GM12878 (cell line): Measurements from ENCODE around the gene FAM124B. TPM values are rescaled to one million over a fixed set of nuclear protein-coding genes. Genes with fewer than 3 reads are reported as not detected.

ENCODE experiments used
- ATAC-seq: fragments of 200-7000 bp; cut with Tn5 transposase; 3 replicates; pipeline ENCODE4 v1.9.1; 2020; ENCODE audit warnings: mild to moderate bottlenecking, moderate library complexity
- BruUV-seq: library from RNA; stranded (reverse); fragments of 400-500 nt; replicated peaks from 2 replicates; lab custom pipeline; 2021; lab: Mats Ljungman, UMichigan
- CTCF ChIA-PET: fragments of 300-600 bp; sonication (Branson Sonifier 250); formaldehyde crosslinking; extraction: SDS; loops from one replicate; lab custom pipeline; 2021; ENCODE audit warnings: inconsistent platforms; lab: Yijun Ruan, JAX
- POLR2A ChIA-PET: fragments of 350-600 bp; formaldehyde crosslinking; extraction: SDS; loops from one replicate; lab custom pipeline; 2021; ENCODE audit warnings: inconsistent platforms; lab: Charles Lee
- RAD21 ChIA-PET: fragments of 300-600 bp; sonication (Branson Sonifier 250); formaldehyde crosslinking; loops from one replicate; lab custom pipeline; 2023; ENCODE audit warnings: antibody characterized with exemption; ENCODE audit not compliant: unreplicated experiment; lab: Charles Lee
- SMC1A ChIA-PET: fragments of 300-600 bp; sonication (Branson Sonifier 250); formaldehyde crosslinking; loops from one replicate; lab custom pipeline; 2023; ENCODE audit not compliant: unreplicated experiment, uncharacterized antibody; lab: Charles Lee
- DNase-seq: peaks from one replicate; pipeline ENCODE4 v3.0.0-alpha.2; 2011; ENCODE audit warnings: low read depth, low spot score
- FAIRE-seq: peaks from 3 replicates; lab custom pipeline; 2011; peaks lifted over from hg19 to GRCh38; lab: Jason Lieb, UNC
- H2AFZ ChIP-seq: 2 replicates; pipeline ENCODE4 v1.6.0; 2011; ENCODE audit warnings: low read depth, low read length, control low read depth; ENCODE audit not compliant: control insufficient read depth
- H3K27ac ChIP-seq: 2 replicates; pipeline ENCODE4 v1.5.1; 2011; ENCODE audit warnings: control low read depth; ENCODE audit not compliant: control insufficient read depth, insufficient read depth
- H3K27me3 ChIP-seq, 2 experiments: replicated peaks in 1 of 2; 2 replicates each; pipeline versions ENCODE4 v1.6.0 to v1.6.1; 2011; ENCODE audit warnings: low read length in 1 of 2; ENCODE audit not compliant: control insufficient read depth in 2 of 2, insufficient read depth in 2 of 2
- H3K36me3 ChIP-seq, 2 experiments: 2 replicates each; pipeline ENCODE4 v1.5.1; 2011; ENCODE audit warnings: low read length in 1 of 2; ENCODE audit not compliant: control insufficient read depth in 2 of 2, insufficient read depth in 2 of 2
- H3K4me1 ChIP-seq: 2 replicates; pipeline ENCODE4 v1.6.1; 2011; ENCODE audit warnings: mild to moderate bottlenecking, low read length, moderate library complexity, mixed read lengths; ENCODE audit not compliant: control insufficient read depth, insufficient read depth
- H3K4me2 ChIP-seq: 2 replicates; pipeline ENCODE4 v1.6.0; 2011; ENCODE audit warnings: control low read depth; ENCODE audit not compliant: control insufficient read depth, insufficient read depth
- H3K4me3 ChIP-seq: fragments of 200-600 bp; sonication (generic); 2 replicates; pipeline ENCODE4 v1.5.1; 2016
- H3K79me2 ChIP-seq: 2 replicates; pipeline ENCODE4 v1.6.0; 2011; ENCODE audit warnings: low read length; ENCODE audit not compliant: control insufficient read depth, insufficient read depth
- H3K9ac ChIP-seq: 2 replicates; pipeline ENCODE4 v1.8.0; 2011; ENCODE audit warnings: low read length, control low read depth, mixed read lengths; ENCODE audit not compliant: control insufficient read depth, insufficient read depth
- H3K9me3 ChIP-seq: replicated peaks from 3 replicates; pipeline ENCODE4 v1.5.1; 2011; ENCODE audit warnings: mild to moderate bottlenecking, low read length; ENCODE audit not compliant: control insufficient read depth, insufficient read depth
- H4K20me1 ChIP-seq: 2 replicates; pipeline ENCODE4 v1.6.0; 2011; ENCODE audit not compliant: control insufficient read depth, insufficient read depth
- BCL11A ChIP-seq: IDR thresholded peaks from 2 replicates; pipeline ENCODE4 v1.6.1; 2011; ENCODE audit warnings: low read depth, low read length
- CHD4 ChIP-seq: fragments of 200-600 bp; sonication (generic); IDR thresholded peaks from 2 replicates; pipeline ENCODE4 v1.6.1; 2016; ENCODE audit warnings: mild to moderate bottlenecking
- EZH2 ChIP-seq: IDR thresholded peaks from 2 replicates; pipeline ENCODE4 v1.6.1; 2012; ENCODE audit warnings: low read depth, mild to moderate bottlenecking, control low read depth, inconsistent platforms, low read length, borderline replicate concordance; ENCODE audit not compliant: control insufficient read depth
- IKZF1 ChIP-seq: fragments of 450-650 bp; conservative IDR thresholded peaks from 2 replicates; pipeline ENCODE4 v1.6.1; 2017; ENCODE audit warnings: antibody characterized with exemption, mild to moderate bottlenecking
- NFIC ChIP-seq: IDR thresholded peaks from 2 replicates; pipeline ENCODE4 v1.6.1; 2012; ENCODE audit warnings: low read depth, mild to moderate bottlenecking, inconsistent platforms, low read length, moderate library complexity
- NR2F1 ChIP-seq: fragments of 450-650 bp; conservative IDR thresholded peaks from 2 replicates; pipeline ENCODE4 v1.6.1; 2017; ENCODE audit warnings: mild to moderate bottlenecking
- SMC3 ChIP-seq: IDR thresholded peaks from 2 replicates; pipeline ENCODE4 v1.6.1; 2011; ENCODE audit warnings: low read length, improper control_type of control experiment, borderline replicate concordance
- STAT1 ChIP-seq: fragments of 450-650 bp; conservative IDR thresholded peaks from 2 replicates; pipeline ENCODE4 v1.6.1; 2014; ENCODE audit warnings: antibody characterized with exemption, mild to moderate bottlenecking
- YBX1 ChIP-seq: fragments of 450-650 bp; IDR thresholded peaks from 2 replicates; pipeline ENCODE4 v1.6.1; 2016; ENCODE audit warnings: antibody characterized with exemption
- WGBS: methylation state at CpG from one replicate; pipeline ENCODE4 v1.1.6; 2016; ENCODE audit warnings: low lambda C conversion rate; ENCODE audit not compliant: insufficient replicate concordance, insufficient coverage; ENCODE audit errors: missing lambda C conversion rate; 5-methylcytosine and 5-hydroxymethylcytosine counted together
- in situ Hi-C: fragments of 300-500 bp; cut with MboI; formaldehyde crosslinking; loops from 9 replicates; pipeline ENCODE4 v1.14.3; 2018; ENCODE audit warnings: mixed read lengths
- intact Hi-C: fragments of 100-400 bp; cut with micrococcal nuclease; formaldehyde crosslinking; loops from one replicate; pipeline ENCODE4 v1.14.2; 2022; ENCODE audit not compliant: unreplicated experiment
- polyA plus RNA-seq, 11 experiments: library from polyadenylated mRNA; depleted of rRNA in 4 of 11; unstranded in 6 of 11; stranded (reverse) in 5 of 11; fragments of >200 nt; fragmentation: Nextera tagmentation in 4 of 11; fragmentation: Illumina TruSeq in 1 of 11; extraction: Ambion mirVana in 4 of 11; extraction: Trizol in 1 of 11; gene quantifications; 1 replicate in 1 of 11; 2 replicates in 10 of 11; pipeline versions ENCODE4 v1.2.1 to v1.2.3, GENCODE V29; 2011 to 2016; ENCODE audit warnings: inconsistent platforms in 2 of 11, missing spikeins in 2 of 11, low read depth in 1 of 11
- total RNA-seq, 4 experiments: library from RNA; depleted of rRNA in 3 of 4; stranded (reverse); fragments of >200 nt in 3 of 4; fragmentation: Illumina TruSeq in 1 of 4; extraction: Trizol in 1 of 4; gene quantifications; 2 replicates each; pipeline versions ENCODE4 v1.2.1 to v1.2.3, GENCODE V29; 2013 to 2021
- TF ChIP-seq, protein P1 (sequence below): fragments of 450-650 bp; IDR thresholded peaks from 2 replicates; pipeline ENCODE4 v1.6.1; 2017; ENCODE audit warnings: mild to moderate bottlenecking, low read depth, inconsistent platforms; ENCODE audit not compliant: poor library complexity, severe bottlenecking

The FAM124B gene
- total and polyA plus RNA-seq, 10 of the 15 experiments (the other 5 are each of a cell fraction or from before 2014, with no cell fraction given), result not detected

DNA sequence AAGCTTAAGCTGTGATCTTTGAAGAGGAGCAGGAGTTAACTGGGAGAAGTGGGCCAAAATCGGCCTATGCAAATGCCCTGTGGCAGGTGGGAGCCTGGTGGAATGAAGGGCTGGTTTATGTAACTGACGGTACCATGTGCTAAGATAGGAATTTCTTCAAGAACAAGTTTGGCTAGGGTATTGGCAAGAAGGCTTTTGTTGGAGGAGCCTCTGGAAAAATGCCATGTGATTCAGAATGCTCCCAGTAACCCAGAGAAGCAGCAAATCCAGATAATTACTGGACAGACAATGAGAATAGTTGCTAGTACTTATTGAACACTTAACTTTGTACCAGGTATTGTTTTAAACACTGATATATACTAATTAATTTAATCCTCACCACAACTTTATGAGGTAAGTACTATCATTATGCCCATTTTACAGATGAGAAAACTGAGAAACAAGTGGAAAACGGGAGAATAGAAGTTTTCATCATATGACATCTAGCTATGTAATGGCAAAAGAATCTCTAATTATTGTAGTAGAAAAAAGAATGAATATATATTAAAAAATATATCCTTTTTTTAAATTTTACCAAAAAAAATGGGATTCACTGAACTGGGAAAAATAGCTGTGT lies 9.1 kb upstream of the FAM124B start:
- Histone ChIP-seq H3K9ac (no peak overlapping the region), H3K9me3 (no peaks in the 10 kb centered on the region; the same call in 2 of the 3 replicates), H3K79me2 (no peaks in the 10 kb centered on the region)
- ChIA-PET CTCF (no interaction called here), SMC1A (interaction anchor here (0.5 to 1.5 kb wide), 2 partner anchors 10 to 442 kb away, joined by 3 read pairs; no protein-coding TSS in a partner anchor)
- no TSS peak for BruUV-seq
- intact Hi-C loops, result no loop called here
- TF ChIP-seq CHD4 (no peak), IKZF1 (no peak), SMC3 (no peak), NFIC (no peak), STAT1 (no peak), BCL11A (no peak), YBX1 (no peak), NR2F1 (no peak), EZH2 (no peak)
- TF ChIP-seq, protein P1, sequence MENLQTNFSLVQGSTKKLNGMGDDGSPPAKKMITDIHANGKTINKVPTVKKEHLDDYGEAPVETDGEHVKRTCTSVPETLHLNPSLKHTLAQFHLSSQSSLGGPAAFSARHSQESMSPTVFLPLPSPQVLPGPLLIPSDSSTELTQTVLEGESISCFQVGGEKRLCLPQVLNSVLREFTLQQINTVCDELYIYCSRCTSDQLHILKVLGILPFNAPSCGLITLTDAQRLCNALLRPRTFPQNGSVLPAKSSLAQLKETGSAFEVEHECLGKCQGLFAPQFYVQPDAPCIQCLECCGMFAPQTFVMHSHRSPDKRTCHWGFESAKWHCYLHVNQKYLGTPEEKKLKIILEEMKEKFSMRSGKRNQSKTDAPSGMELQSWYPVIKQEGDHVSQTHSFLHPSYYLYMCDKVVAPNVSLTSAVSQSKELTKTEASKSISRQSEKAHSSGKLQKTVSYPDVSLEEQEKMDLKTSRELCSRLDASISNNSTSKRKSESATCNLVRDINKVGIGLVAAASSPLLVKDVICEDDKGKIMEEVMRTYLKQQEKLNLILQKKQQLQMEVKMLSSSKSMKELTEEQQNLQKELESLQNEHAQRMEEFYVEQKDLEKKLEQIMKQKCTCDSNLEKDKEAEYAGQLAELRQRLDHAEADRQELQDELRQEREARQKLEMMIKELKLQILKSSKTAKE, result no peak
- TF ChIP-seq, all 136 proteins: peak for 0
- H4K20me1 ChIP-seq, result no peaks in the 10 kb centered on the region
- no peaks in the 10 kb centered on the region; the same call in 1 of the 2 replicates for H3K4me1 ChIP-seq
- H2AFZ ChIP-seq, result no peak overlapping the region
- POLR2A ChIA-PET, result no interaction called here
- H3K4me3 ChIP-seq, result no peak overlapping the region
- FAIRE-seq, result no peak
- no peaks in the 10 kb centered on the region; a peak in 1 of 4 replicates for H3K27me3 ChIP-seq
- 25% methylated on average over 3 of the region's 3 CpGs for WGBS
- no peak overlapping the region for H3K4me2 ChIP-seq
- in situ Hi-C loops, result no loop called here
- no peak for DNase-seq
- H3K27ac ChIP-seq, result no peak overlapping the region
- RAD21 ChIA-PET, result no interaction called here
- H3K36me3 ChIP-seq, result no peaks in the 10 kb centered on the region
- no peak for ATAC-seq
